Measurements from ENCODE around the gene CDKN2B-AS1.

CDKN2B-AS1 gene

DNA sequence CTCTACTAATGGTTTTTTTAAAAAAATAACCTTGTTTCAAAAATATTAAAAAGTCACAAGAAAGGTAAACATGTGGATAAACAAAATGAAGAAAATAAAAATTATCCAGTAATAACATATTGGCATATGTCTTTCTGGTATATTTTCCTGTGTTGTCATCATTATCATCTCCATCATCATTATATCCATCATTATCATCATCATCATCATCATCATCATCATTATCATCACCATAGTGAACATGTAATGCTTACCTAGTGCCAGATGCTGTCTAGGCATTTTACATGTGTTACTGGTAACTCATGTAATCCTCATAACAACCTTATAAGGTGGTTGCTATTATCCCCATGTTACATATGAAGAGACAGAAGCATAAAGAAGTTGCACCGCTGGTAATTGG lies 126.0 kb downstream of the CDKN2B-AS1 start:
- no peak for DNase-seq

DNA sequence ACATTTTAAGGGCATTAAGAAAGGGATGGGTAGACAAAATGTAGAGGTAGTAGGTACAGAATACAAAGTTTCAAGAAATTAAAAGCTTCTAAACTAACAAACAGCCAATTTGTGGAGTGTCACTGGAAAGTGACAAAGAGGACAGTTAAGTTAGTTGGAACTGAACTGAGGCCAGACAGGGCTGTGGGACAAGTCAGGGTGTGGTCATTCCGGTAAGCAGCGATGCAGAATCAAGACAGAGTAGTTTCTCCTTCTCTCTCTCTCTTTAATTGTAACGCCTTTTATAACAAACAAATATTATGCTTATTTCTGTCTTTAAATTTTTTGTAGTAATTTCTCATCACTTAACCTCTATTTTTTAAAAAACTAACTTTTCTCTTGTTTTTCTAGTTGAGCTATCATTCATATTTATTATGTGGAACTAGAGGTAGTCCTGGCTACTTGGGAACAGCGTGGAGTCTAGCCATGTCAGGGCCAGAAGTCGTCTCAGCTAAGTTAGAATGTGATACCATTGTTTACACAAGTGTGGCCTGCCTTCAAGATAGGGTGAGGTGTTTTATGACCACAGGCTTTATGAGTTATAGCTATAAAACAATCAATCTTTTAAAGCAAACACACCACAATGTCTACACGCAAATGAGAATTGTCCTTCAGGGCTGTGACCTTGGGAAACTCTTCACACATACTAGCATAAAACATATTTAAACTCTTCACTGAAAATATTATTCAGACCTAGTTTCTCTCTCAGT lies 129.8 kb downstream of the CDKN2B-AS1 start:
- no peak for DNase-seq

DNA sequence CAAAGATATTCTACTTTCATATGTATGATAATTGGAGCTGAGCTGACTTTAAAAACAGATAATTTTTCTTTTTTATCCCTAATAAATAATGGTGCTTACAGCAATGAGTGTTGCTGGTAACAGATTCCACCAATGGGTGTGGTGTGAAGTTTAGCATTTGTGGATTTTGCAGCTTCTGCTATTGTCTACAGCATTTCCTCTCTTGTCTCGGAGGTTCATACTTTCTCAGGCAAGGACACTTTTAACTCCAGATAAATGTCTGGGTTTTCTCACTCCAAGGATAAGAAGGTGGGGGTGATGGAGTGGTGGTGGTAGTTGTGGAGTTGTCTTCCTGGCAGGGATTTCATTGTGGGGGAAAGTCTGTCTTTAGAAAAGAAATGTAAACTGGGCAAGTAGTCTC lies 134.5 kb downstream of the CDKN2B-AS1 start:
- DNase-seq = no peak

DNA sequence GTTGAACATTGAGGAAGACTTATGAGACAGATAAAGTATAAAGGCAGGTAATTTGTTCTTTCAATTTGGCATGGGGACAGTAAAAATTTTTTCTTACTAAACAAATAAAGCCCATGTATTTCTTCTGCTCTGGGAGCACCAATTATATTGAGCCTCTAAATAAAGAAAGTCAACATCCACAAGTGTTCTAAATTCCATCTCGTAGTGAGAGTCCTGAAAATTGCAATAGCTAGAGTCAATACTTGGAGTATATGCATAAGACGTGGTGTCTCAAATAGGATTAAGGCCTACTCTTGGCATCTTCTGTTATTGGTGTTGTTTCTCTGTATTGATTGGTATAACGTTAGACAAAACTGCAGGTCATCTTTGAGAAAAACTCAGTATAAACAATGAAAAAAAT lies 135.0 kb downstream of the CDKN2B-AS1 start:
- no peak for DNase-seq

DNA sequence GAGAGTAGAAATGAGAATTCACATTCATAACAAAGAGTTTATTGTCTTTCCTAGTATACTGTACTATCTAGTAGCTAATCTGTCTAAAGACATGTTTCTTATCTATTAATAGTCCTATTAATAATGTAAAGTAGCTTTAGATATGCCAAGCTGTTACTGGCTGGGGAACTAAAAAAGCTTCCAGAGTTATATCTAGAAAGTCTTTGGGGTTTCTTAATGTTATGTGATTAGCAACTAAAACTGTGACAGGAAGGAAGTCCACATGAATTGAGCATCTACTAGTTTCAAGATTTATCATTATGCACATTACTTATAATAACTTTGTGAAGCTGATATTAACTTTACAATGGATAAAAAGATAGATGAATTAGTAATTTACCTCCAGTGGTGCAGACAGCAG lies 137.2 kb downstream of the CDKN2B-AS1 start:
- no peak for DNase-seq

- no peak for DNase-seq
These were observed 139.8 kb downstream of the CDKN2B-AS1 start for GRCh38 chr9:22134390-22134789.

DNA sequence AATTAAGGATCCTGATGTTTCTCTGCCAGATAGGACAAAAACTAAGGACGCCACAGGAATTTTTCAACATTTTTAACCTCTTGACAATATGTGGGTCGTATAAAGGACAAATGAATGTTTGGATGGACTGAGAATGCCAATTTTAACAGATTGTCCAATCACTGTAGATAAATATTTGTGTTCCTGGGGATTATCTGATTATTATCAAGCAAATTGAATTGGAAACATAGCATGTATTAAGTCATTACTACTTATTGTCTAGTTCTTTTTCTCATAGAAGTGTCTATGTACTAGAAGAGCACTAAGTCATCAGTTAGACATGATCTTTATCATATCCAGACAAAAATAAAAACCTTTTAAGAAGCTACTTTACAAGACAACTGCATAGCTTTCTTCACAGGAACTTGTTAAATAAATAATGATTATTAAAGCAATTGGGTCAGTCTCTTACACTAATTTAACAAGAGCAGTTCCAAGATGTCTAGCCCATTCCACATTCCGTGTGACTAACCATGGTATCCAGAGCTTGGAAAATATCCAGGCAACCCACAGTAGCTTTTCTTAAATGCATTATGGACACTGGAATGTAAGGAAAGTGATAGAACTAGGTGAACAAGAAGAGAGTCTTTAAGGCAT lies 142.0 kb downstream of the CDKN2B-AS1 start:
- no peak for DNase-seq

- no peak for DNase-seq
These were observed 144.5 kb downstream of the CDKN2B-AS1 start for GRCh38 chr9:22138956-22139660.

- DNase-seq = no peak
These were observed 147.3 kb downstream of the CDKN2B-AS1 start for GRCh38 chr9:22141908-22142307.

- no peak for DNase-seq
These were observed 148.1 kb downstream of the CDKN2B-AS1 start for GRCh38 chr9:22142671-22143070.

GRCh38 chr9:22143799-22144625 lies 149.4 kb downstream of the CDKN2B-AS1 start:
- DNase-seq = no peak

DNA sequence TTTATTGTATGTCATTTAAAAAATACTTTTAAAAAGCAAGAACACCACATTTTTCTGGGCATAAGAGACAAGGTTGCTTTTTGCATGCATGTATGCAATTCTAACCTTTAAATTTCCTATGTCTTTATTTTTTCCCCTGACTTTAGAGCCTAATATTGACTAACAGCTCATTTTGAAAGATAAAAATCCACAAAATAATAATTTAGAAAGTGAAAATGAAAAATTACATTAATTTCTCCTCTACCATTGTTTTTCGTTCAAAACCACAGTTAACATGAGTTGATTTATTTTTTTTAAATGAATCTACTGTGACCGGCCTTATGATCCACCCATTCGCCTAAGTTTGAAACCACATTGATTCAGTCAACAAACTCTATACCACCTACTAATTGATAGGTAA lies 152.0 kb downstream of the CDKN2B-AS1 start:
- DNase-seq = no peak

GRCh38 chr9:22147813-22148527 lies 153.4 kb downstream of the CDKN2B-AS1 start:
- peak in 1 of 2 experiments; percentile 22 for DNase-seq

DNA sequence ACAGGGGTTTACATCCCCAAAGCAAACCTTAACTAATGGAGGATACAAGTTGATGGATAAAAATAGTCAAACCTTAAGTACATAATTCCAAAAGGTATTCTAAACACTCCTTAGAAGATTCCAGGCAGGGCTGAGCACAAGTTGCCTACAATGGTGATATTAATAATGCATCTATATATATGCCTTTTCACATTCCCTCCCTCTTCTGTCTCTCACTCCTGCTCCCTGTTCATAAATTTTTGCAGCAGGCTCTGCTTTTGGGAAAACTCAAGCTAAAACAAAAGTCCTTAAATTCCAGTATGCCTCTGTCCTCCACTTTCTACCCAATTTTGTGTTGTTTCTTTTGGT lies 153.9 kb downstream of the CDKN2B-AS1 start:
- no peak for DNase-seq

GRCh38 chr9:22148876-22149637 lies 154.5 kb downstream of the CDKN2B-AS1 start:
- DNase-seq = no peak

- DNase-seq = no peak
These were observed 159.5 kb downstream of the CDKN2B-AS1 start for GRCh38 chr9:22154064-22154463.

DNA sequence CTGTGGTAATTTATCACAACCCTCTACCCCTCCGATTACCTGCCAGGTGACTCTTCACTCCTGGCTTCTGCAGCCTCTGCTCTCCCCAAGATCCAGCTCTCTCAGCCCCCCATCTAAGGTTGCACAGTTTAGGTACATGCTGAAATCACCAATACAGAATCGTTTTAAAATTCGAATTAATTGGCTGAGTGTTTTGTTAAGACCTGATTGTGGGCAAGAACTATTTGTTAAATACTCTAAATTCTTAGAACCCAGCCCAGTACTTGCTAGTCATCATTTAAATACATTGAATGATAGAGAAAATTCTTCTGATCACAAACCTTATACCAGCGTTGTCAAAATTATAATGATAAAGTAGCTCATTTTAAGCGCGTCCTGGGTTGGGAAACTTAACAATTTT lies 162.0 kb downstream of the CDKN2B-AS1 start:
- DNase-seq = no peak

- no peak for DNase-seq
These were observed 162.7 kb downstream of the CDKN2B-AS1 start for GRCh38 chr9:22157276-22157675.

DNA sequence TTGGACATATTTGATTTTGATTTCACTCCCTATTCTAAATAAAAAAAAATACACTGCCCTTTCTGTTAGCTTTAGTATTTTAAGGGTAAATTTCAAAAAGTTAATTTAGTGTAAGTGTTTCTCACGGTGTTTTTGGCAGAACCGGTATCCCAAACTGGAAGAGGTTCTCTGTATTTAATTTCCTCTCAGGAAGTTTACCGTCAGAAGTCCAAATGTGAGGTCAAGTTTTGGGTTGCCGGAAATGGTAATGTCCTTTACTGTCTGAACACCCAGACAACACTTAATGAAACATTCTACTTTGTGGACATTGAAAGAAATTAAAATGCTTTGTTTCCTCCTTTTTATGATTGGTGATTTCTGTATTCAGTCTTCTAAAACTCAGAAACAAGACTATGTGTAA lies 163.2 kb downstream of the CDKN2B-AS1 start:
- DNase-seq = no peak

DNA sequence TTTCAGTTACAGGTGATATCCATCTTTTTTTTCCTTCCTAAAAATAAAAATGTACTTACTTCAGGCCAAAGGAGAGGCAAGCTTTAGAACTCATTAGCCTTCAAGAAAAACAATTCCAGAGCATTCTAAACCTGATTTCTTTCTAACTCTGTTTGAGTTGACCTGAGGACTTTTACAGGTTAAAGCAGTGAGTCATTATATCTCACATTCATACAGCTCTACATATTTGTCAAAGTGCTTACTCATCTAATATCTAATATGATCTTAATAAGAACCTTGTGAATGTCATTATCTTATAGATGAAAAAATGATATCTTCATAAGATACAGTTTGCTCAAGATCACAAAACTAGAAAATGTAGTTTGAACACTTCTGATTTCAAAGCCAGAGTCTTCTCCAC lies 163.7 kb downstream of the CDKN2B-AS1 start:
- no peak for DNase-seq

GRCh38 chr9:22158927-22159346 lies 164.3 kb downstream of the CDKN2B-AS1 start:
- DNase-seq = no peak

GRCh38 chr9:22159586-22159985 lies 165.0 kb downstream of the CDKN2B-AS1 start:
- no peak for DNase-seq
